Inflammatory macrophage treated with lipopolysaccharide for 4 hours (primary cell): Measurements from ENCODE around the gene TIMM23.
"Not testable (repeated sequence)": the region's sequence is repeated elsewhere in the genome, so short reads cannot be mapped to it uniquely, and the experiment has no call there.

Experiments
- DNase-seq: peaks from one replicate; pipeline ENCODE4 v3.0.0-alpha.2; 2020

The TIMM23 gene

GRCh38 chr10:45972106-45972812 is at the start of gene TIMM23:
Gene TIMM23 (plus strand): TSS chr10:45972489. CDS start chr10:45972625, 136 bp downstream.
- DNase-seq, result peak; percentile 89

GRCh38 chr10:45926790-45927189 is 45.5 kb upstream of the TIMM23 start:
- not testable (repeated sequence) for DNase-seq

- DNase-seq, result not testable (repeated sequence)
Observed at GRCh38 chr10:45931305-45931704, 41.0 kb upstream of the TIMM23 start.

GRCh38 chr10:45934788-45935187 is 37.5 kb upstream of the TIMM23 start:
- DNase-seq, result not testable (repeated sequence)

- DNase-seq, result not testable (repeated sequence)
Observed at GRCh38 chr10:45939176-45939697, 33.1 kb upstream of the TIMM23 start.

GRCh38 chr10:45941196-45941595 is 31.1 kb upstream of the TIMM23 start:
- DNase-seq, result not testable (repeated sequence)

- DNase-seq, result not testable (repeated sequence)
Observed at GRCh38 chr10:45945476-45945875, 26.8 kb upstream of the TIMM23 start.

- not testable (repeated sequence) for DNase-seq
Observed at GRCh38 chr10:45947363-45947762, 24.9 kb upstream of the TIMM23 start.

- not testable (repeated sequence) for DNase-seq
Observed at GRCh38 chr10:45948801-45949200, 23.5 kb upstream of the TIMM23 start.

- DNase-seq, result not testable (repeated sequence)
Observed at GRCh38 chr10:45954367-45954766, 17.9 kb upstream of the TIMM23 start.

- DNase-seq, result not testable (repeated sequence)
Observed at GRCh38 chr10:45956634-45957033, 15.7 kb upstream of the TIMM23 start.

GRCh38 chr10:45957928-45958327 is 14.4 kb upstream of the TIMM23 start:
- not testable (repeated sequence) for DNase-seq

GRCh38 chr10:45962686-45963452 is 9.4 kb upstream of the TIMM23 start:
- not testable (repeated sequence) for DNase-seq

GRCh38 chr10:45971019-45971418 is 1.3 kb upstream of the TIMM23 start:
- DNase-seq, result not testable (repeated sequence)

- DNase-seq, result not testable (repeated sequence)
Observed at GRCh38 chr10:45971742-45972105, 565 bp upstream of the TIMM23 start.

- not testable (repeated sequence) for DNase-seq
Observed at GRCh38 chr10:45972813-45973169, 502 bp downstream of the TIMM23 start.

- not testable (repeated sequence) for DNase-seq
Observed at GRCh38 chr10:45974041-45974440, 1.8 kb downstream of the TIMM23 start.

GRCh38 chr10:45978554-45978953 is 6.3 kb downstream of the TIMM23 start:
- not testable (repeated sequence) for DNase-seq

GRCh38 chr10:45981367-45981766 is 9.1 kb downstream of the TIMM23 start:
- not testable (repeated sequence) for DNase-seq

- peak; percentile 60 for DNase-seq
Observed at GRCh38 chr10:45983538-45984186, 11.4 kb downstream of the TIMM23 start.

- not testable (repeated sequence) for DNase-seq
Observed at GRCh38 chr10:45984473-45984872, 12.2 kb downstream of the TIMM23 start.

GRCh38 chr10:45985590-45985989 is 13.3 kb downstream of the TIMM23 start:
- not testable (repeated sequence) for DNase-seq

GRCh38 chr10:45997557-45997956 is 25.3 kb downstream of the TIMM23 start:
- no peak for DNase-seq
